GM12874 (cell line): ENCODE measurements around the gene ABRACL.

Experiments used
- TF ChIP-seq, protein P1 (sequence below): IDR thresholded peaks from 2 replicates; pipeline ENCODE4 v1.5.1; 2011; ENCODE audit warnings: low read depth, mild to moderate bottlenecking, control low read depth, low read length, moderate library complexity; ENCODE audit not compliant: insufficient read depth

ABRACL gene

GRCh38 chr6:139068846-139069245 is 40.3 kb downstream of the ABRACL start:
- TF ChIP-seq, protein P1, sequence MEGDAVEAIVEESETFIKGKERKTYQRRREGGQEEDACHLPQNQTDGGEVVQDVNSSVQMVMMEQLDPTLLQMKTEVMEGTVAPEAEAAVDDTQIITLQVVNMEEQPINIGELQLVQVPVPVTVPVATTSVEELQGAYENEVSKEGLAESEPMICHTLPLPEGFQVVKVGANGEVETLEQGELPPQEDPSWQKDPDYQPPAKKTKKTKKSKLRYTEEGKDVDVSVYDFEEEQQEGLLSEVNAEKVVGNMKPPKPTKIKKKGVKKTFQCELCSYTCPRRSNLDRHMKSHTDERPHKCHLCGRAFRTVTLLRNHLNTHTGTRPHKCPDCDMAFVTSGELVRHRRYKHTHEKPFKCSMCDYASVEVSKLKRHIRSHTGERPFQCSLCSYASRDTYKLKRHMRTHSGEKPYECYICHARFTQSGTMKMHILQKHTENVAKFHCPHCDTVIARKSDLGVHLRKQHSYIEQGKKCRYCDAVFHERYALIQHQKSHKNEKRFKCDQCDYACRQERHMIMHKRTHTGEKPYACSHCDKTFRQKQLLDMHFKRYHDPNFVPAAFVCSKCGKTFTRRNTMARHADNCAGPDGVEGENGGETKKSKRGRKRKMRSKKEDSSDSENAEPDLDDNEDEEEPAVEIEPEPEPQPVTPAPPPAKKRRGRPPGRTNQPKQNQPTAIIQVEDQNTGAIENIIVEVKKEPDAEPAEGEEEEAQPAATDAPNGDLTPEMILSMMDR: no peak

DNA sequence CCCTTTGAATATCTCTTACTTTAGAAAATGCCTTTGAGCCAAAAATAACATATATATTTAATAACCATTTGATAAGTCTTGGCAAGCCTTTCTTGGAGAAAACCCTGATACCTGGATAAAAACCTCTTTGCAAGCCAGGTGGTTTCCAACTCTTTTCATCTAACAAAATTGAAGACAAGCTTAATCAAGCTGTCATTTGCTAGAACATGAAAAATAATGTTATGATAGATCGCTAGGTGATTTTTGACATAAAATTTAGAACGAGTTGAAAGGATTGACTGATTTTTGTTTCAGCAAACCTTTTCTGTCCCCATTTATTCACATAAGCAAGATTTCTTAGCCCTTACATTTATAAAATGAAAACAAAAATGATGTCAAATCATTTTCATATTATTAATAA is 44.6 kb downstream of the ABRACL start:
- TF ChIP-seq, protein P1: no peak

- TF ChIP-seq, protein P1: no peak
Measured at GRCh38 chr6:139079018-139079417, 50.5 kb downstream of the ABRACL start.

DNA sequence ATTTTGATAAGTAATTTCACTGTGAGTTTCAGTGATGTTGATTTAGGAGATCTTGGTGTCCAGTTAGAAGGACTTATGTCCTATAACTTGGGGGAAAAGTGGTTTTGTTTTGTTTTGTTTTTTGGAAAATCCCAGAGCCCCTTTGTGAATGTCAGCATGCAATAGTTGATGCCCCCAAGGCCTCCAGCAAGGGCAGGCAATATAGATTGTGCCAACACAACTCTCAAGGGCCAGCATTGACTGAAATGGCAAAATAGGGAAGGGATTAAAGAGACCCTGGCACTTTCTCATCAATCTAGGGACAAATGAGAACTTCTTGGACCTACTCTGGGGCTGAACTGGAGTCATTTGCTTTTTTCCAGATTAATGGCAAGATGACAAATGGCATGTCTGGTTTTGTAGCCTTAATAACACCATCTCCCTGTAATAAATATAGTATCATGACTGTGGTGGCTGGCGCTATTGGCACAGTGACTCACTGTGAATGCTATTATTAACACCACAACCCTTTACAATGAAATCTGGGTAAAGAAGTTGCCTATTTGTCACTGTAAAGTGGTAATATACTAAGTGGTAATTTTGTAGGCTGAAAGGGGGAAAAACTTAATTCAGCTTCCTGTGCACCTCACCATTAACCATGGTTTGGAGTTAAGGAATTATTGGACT is 51.8 kb downstream of the ABRACL start:
- TF ChIP-seq, protein P1: no peak

DNA sequence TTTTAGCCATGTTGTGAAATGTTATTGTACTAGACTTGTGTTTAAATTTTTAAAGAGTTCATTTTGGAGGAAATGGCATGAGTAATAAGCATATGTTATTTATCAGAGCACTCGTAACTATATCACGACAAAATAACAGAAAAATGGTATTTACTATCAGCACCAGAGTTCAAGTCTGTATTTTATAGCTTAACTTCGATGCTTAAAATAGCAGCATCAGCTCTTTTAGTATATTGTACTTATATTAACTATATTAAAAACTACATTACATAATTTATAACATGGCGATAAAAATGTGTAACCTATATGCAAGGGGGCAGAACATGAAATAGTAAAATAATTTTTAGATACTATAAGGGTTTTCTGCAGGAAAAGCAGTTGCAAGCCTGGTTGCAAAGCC is 52.9 kb downstream of the ABRACL start:
- TF ChIP-seq, protein P1: no peak

DNA sequence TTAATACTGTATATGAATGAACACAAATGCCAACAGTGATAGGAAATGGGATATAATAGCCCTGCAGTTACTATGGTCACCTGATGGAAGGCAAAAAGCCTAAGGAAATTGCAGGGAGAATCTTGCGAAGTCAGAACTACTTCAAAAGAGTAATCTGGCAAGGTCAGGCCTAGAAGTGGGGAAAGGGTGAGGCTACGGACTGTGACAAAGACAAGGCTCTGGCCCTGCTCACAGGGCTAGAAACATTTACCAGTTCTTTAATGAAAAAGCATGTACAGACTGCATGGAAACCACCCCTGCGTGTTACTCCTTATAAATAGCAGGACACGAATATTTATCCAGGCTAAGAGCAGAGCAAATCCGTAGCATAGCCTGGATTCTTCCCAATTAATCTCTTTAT is 53.8 kb downstream of the ABRACL start:
- TF ChIP-seq, protein P1: no peak

- TF ChIP-seq, protein P1: no peak
Measured at GRCh38 chr6:139091826-139092225, 63.3 kb downstream of the ABRACL start.
